Esophagus (tissue), 2 donors: Measurements from ENCODE around the gene ARID5B. TPM values are rescaled to one million over a fixed set of nuclear protein-coding genes. Genes with fewer than 3 reads are reported as not detected.
A peak's percentile ranks its signal among the peaks of the same experiment; 100 is the strongest.

Experiments used
- H3K27ac ChIP-seq, 2 donors: one replicate each; pipeline ENCODE4 v1.5.1; 2013; ENCODE audit warnings: low read depth in 2 of 2, mild to moderate bottlenecking in 2 of 2, inconsistent platforms in 1 of 2, low read length in 1 of 2, moderate library complexity in 1 of 2
- H3K27me3 ChIP-seq, 2 donors: one replicate each; pipeline ENCODE4 v1.6.1; 2013; ENCODE audit warnings: low read length in 2 of 2, control low read depth in 1 of 2, mild to moderate bottlenecking in 1 of 2; ENCODE audit not compliant: insufficient read depth in 2 of 2, control insufficient read depth in 1 of 2
- H3K36me3 ChIP-seq, 2 donors: one replicate each; pipeline ENCODE4 v1.6.1; 2013; ENCODE audit warnings: low read length in 1 of 2; ENCODE audit not compliant: control insufficient read depth in 2 of 2, insufficient read depth in 2 of 2
- H3K4me1 ChIP-seq, 2 donors: one replicate each; pipeline ENCODE4 v1.6.1; 2013; ENCODE audit warnings: low read length in 1 of 2; ENCODE audit not compliant: control insufficient read depth in 2 of 2, insufficient read depth in 2 of 2
- H3K4me3 ChIP-seq, 2 donors: one replicate each; pipeline ENCODE4 v1.5.1; 2013; ENCODE audit warnings: low read length in 2 of 2, mild to moderate bottlenecking in 2 of 2, low read depth in 1 of 2, moderate library complexity in 1 of 2
- H3K9me3 ChIP-seq, 2 donors: one replicate each; pipeline ENCODE4 v1.6.1; 2013; ENCODE audit warnings: mild to moderate bottlenecking in 2 of 2, low read depth in 1 of 2, low read length in 1 of 2, moderate library complexity in 1 of 2; ENCODE audit not compliant: control insufficient read depth in 2 of 2, insufficient read depth in 1 of 2
- WGBS, 2 donors: extraction: QIAGEN DNeasy Blood & Tissue Kit; methylation state at CpG; one replicate each; pipeline ENCODE4 v1.1.7; 2013; 5-methylcytosine and 5-hydroxymethylcytosine counted together
- polyA plus RNA-seq, 2 donors: library from polyadenylated mRNA; stranded (reverse); fragments of 200-250 nt; gene quantifications; one replicate each; pipeline ENCODE4 v1.2.3, GENCODE V29; 2013
- donor health status: healthy with polysubstance abuse.
- donor health status: Bipolar disorder and iron deficiency.

The ARID5B gene
- polyA plus RNA-seq, 2 donors, result 6.7 to 7.7 TPM

GRCh38 chr10:61981460-61981859, 80.0 kb downstream of the ARID5B start:
- Histone ChIP-seq H3K4me3 (no peak overlapping the region), H3K4me1 (peaks cover 0 to 12% of the 10 kb centered on the region in 2 donors), H3K36me3 (peaks cover 0 to 6% of the 10 kb centered on the region in 2 donors), H3K27me3 (no peaks in the 10 kb centered on the region), H3K27ac (peak overlapping the region in 1 of 2 donors; percentile 75), H3K9me3 (no peaks in the 10 kb centered on the region)
- WGBS, 2 donors, result 31 to 33% methylated on average over 1 of the region's 1 CpG

- Histone ChIP-seq H3K36me3 (peaks cover 0 to 6% of the 10 kb centered on the region in 2 donors), H3K4me3 (no peak overlapping the region), H3K4me1 (peaks cover 0 to 12% of the 10 kb centered on the region in 2 donors), H3K27ac (no peak overlapping the region), H3K27me3 (no peaks in the 10 kb centered on the region), H3K9me3 (no peaks in the 10 kb centered on the region)
- 95 to 97% methylated on average over 4 of the region's 4 CpGs for WGBS, 2 donors
These were observed 81.8 kb downstream of the ARID5B start for GRCh38 chr10:61983255-61983654.

GRCh38 chr10:61984803-61985418, 83.4 kb downstream of the ARID5B start:
- Histone ChIP-seq H3K36me3 (peaks cover 0 to 6% of the 10 kb centered on the region in 2 donors), H3K4me1 (peaks cover 0 to 12% of the 10 kb centered on the region in 2 donors), H3K27me3 (no peaks in the 10 kb centered on the region), H3K4me3 (no peak overlapping the region), H3K27ac (no peak overlapping the region), H3K9me3 (no peaks in the 10 kb centered on the region)
- WGBS, 2 donors, result 87 to 88% methylated on average over 3 of the region's 3 CpGs

GRCh38 chr10:61985715-61986114, 84.2 kb downstream of the ARID5B start:
- H3K27ac ChIP-seq, result peak overlapping the region in 1 of 2 donors; percentile 31
- peaks cover 0 to 5% of the 10 kb centered on the region in 2 donors for H3K36me3 ChIP-seq
- no peak overlapping the region for H3K4me3 ChIP-seq
- 81 to 90% methylated on average over 5 of the region's 5 CpGs for WGBS, 2 donors
- H3K9me3 ChIP-seq, result no peaks in the 10 kb centered on the region
- no peaks in the 10 kb centered on the region for H3K27me3 ChIP-seq
- H3K4me1 ChIP-seq, result peaks cover 0 to 10% of the 10 kb centered on the region in 2 donors

GRCh38 chr10:61986382-61986781, 84.9 kb downstream of the ARID5B start:
- Histone ChIP-seq H3K36me3 (peaks cover 0 to 3% of the 10 kb centered on the region in 2 donors), H3K4me3 (no peak overlapping the region), H3K4me1 (peaks cover 0 to 6% of the 10 kb centered on the region in 2 donors), H3K27me3 (no peaks in the 10 kb centered on the region), H3K9me3 (no peaks in the 10 kb centered on the region), H3K27ac (peak overlapping the region in 1 of 2 donors; percentile 10)
- WGBS, 2 donors, result 88% methylated on average over 3 of the region's 3 CpGs

- Histone ChIP-seq H3K36me3 (peaks cover 0 to 3% of the 10 kb centered on the region in 2 donors), H3K27me3 (no peaks in the 10 kb centered on the region), H3K9me3 (no peaks in the 10 kb centered on the region), H3K27ac (peak overlapping the region in 1 of 2 donors; percentile 15), H3K4me3 (no peak overlapping the region), H3K4me1 (peaks cover 0 to 6% of the 10 kb centered on the region in 2 donors)
- WGBS, 2 donors, result 88 to 92% methylated on average over 6 of the region's 6 CpGs
These were observed 85.4 kb downstream of the ARID5B start for GRCh38 chr10:61986788-61987492.

- peaks cover 0 to 6% of the 10 kb centered on the region in 2 donors for H3K4me1 ChIP-seq
- no peak overlapping the region for H3K27ac ChIP-seq
- H3K9me3 ChIP-seq, result no peaks in the 10 kb centered on the region
- no peak overlapping the region for H3K4me3 ChIP-seq
- H3K36me3 ChIP-seq, result peaks cover 0 to 3% of the 10 kb centered on the region in 2 donors
- 73 to 79% methylated on average over 3 of the region's 3 CpGs for WGBS, 2 donors
- no peaks in the 10 kb centered on the region for H3K27me3 ChIP-seq
These were observed 86.0 kb downstream of the ARID5B start for GRCh38 chr10:61987537-61987936.

GRCh38 chr10:61987951-61988379, 86.5 kb downstream of the ARID5B start:
- Histone ChIP-seq H3K9me3 (no peaks in the 10 kb centered on the region), H3K36me3 (peaks cover 0 to 3% of the 10 kb centered on the region in 2 donors), H3K27ac (peak overlapping the region; percentile 28 to 49), H3K27me3 (no peaks in the 10 kb centered on the region), H3K4me1 (peaks cover 0 to 6% of the 10 kb centered on the region in 2 donors), H3K4me3 (peak overlapping the region in 1 of 2 donors; percentile 11)
- 32 to 33% methylated on average over 2 of the region's 2 CpGs for WGBS, 2 donors

- no peaks in the 10 kb centered on the region for H3K36me3 ChIP-seq
- no peak overlapping the region for H3K4me3 ChIP-seq
- no peaks in the 10 kb centered on the region for H3K9me3 ChIP-seq
- H3K27me3 ChIP-seq, result no peaks in the 10 kb centered on the region
- H3K4me1 ChIP-seq, result no peaks in the 10 kb centered on the region
- no peak overlapping the region for H3K27ac ChIP-seq
- 93 to 97% methylated on average over 4 of the region's 4 CpGs for WGBS, 2 donors
These were observed 88.7 kb downstream of the ARID5B start for GRCh38 chr10:61989995-61990760.
